ENCODE measurements around the gene DTD2.

GRCh38 chr14:31489691-31490090 lies 32.4 kb upstream of the DTD2 start:
- TF ChIP-seq ARNTL (CRISPR knock-in tag; IDR thresholded peaks at IDR 0.05; ENCODE audit: borderline replicate concordance, low read depth) (no peak), PATZ1 (CRISPR knock-in tag; IDR thresholded peaks at IDR 0.05; ENCODE audit: borderline replicate concordance) (no peak), RARB (CRISPR knock-in tag; IDR thresholded peaks at IDR 0.05) (no peak), SNAI2 (CRISPR knock-in tag; IDR thresholded peaks at IDR 0.05) (no peak), GLIS3 (CRISPR knock-in tag; IDR thresholded peaks at IDR 0.05) (no peak), ZFP3 (CRISPR knock-in tag; IDR thresholded peaks at IDR 0.05) (no peak), ZNF70 (CRISPR knock-in tag; IDR thresholded peaks at IDR 0.05) (no peak)
